K562 (cell line): ENCODE measurements around the gene JUNB. TPM values are rescaled to one million over a fixed set of nuclear protein-coding genes. Genes with fewer than 3 reads are reported as not detected.
A peak's percentile ranks its signal among the peaks of the same experiment; 100 is the strongest.

ENCODE experiments used
- CREB1 ChIP-seq, 2 experiments: sonication (generic) in 1 of 2; formaldehyde crosslinking in 1 of 2; IDR thresholded peaks; 2 replicates each; pipeline versions ENCODE4 v1.6.1 to v1.8.0; 2012 to 2022; ENCODE audit warnings: inconsistent platforms in 1 of 2, mild to moderate bottlenecking in 1 of 2, missing genetic modification reagents in 1 of 2, moderate library complexity in 1 of 2
- GABPB1 ChIP-seq: sonication (generic); formaldehyde crosslinking; IDR thresholded peaks from 2 replicates; pipeline ENCODE4 v1.8.0; 2022; ENCODE audit warnings: mild to moderate bottlenecking, missing genetic modification reagents
- HBP1 ChIP-seq: fragments of 450-650 bp; formaldehyde crosslinking; IDR thresholded peaks from 2 replicates; pipeline ENCODE4 v1.4.0; 2022; ENCODE audit warnings: missing genetic modification characterization
- HMBOX1 ChIP-seq: sonication (generic); IDR thresholded peaks from 2 replicates; pipeline ENCODE4 v1.6.1; 2016
- HOXB6 ChIP-seq: fragments of 250-450 bp; sonication (Bioruptor Pico); IDR thresholded peaks from 2 replicates; pipeline ENCODE4 v1.5.1; 2022; ENCODE audit warnings: mild to moderate bottlenecking, borderline replicate concordance
- TBP ChIP-seq: optimal IDR thresholded peaks from 2 replicates; pipeline ENCODE3; 2011; ENCODE audit warnings: low read depth, low read length, improper control_type of control experiment
- VEZF1 ChIP-seq: fragments of 200-800 bp; sonication (Bioruptor generic); IDR thresholded peaks from 2 replicates; pipeline ENCODE4 v1.6.1; 2017; ENCODE audit warnings: missing genetic modification characterization, missing compliant biosample characterization
- ZFPM2 ChIP-seq: fragments of 250-450 bp; sonication (Bioruptor Pico); IDR thresholded peaks from 2 replicates; pipeline ENCODE4 v1.5.1; 2022; ENCODE audit warnings: mild to moderate bottlenecking
- ZNF583 ChIP-seq: fragments of 250-450 bp; sonication (Bioruptor Pico); IDR thresholded peaks from 2 replicates; pipeline ENCODE4 v1.4.0; 2020
- ZNF584 ChIP-seq: fragments of 200-800 bp; sonication (Bioruptor generic); IDR thresholded peaks from 2 replicates; pipeline ENCODE4 v1.6.1; 2016; ENCODE audit warnings: low read depth, mild to moderate bottlenecking, missing genetic modification characterization, missing compliant biosample characterization
- ZNF644 ChIP-seq: fragments of 200-800 bp; sonication (Bioruptor generic); IDR thresholded peaks from 2 replicates; pipeline ENCODE4 v1.6.1; 2016; ENCODE audit warnings: low read depth, missing genetic modification characterization, missing compliant biosample characterization
- ZNF668 ChIP-seq: fragments of 250-450 bp; sonication (Bioruptor Pico); IDR thresholded peaks from 2 replicates; pipeline ENCODE4 v1.8.0; 2022; ENCODE audit warnings: mild to moderate bottlenecking, inconsistent platforms
- ZNF75A ChIP-seq: fragments of 450-650 bp; formaldehyde crosslinking; IDR thresholded peaks from 2 replicates; pipeline ENCODE4 v1.4.0; 2020; ENCODE audit warnings: mild to moderate bottlenecking
- ZNF764 ChIP-seq: fragments of 250-450 bp; sonication (Bioruptor Pico); IDR thresholded peaks from 2 replicates; pipeline ENCODE4 v1.4.0; 2020; ENCODE audit warnings: low read depth, mild to moderate bottlenecking, moderate library complexity
- polyA plus RNA-seq, 8 experiments: library from polyadenylated mRNA; depleted of rRNA in 4 of 8; stranded (reverse) in 5 of 8; unstranded in 3 of 8; fragments of >200 nt; fragmentation: Nextera tagmentation in 2 of 8; fragmentation: Illumina TruSeq in 1 of 8; extraction: Ambion mirVana in 2 of 8; extraction: Trizol in 1 of 8; gene quantifications; 2 replicates each; pipeline versions ENCODE4 v1.2.1 to v1.2.3, GENCODE V29; 2011 to 2014; ENCODE audit warnings: inconsistent platforms in 1 of 8, missing spikeins in 1 of 8
- total RNA-seq, 7 experiments: library from RNA; depleted of rRNA in 6 of 7; stranded (reverse); fragments of >200 nt in 6 of 7; fragmentation: Illumina TruSeq in 2 of 7; extraction: Trizol in 2 of 7; gene quantifications; 2 replicates each; pipeline versions ENCODE4 v1.2.1 to v1.2.3, GENCODE V29; 2011 to 2021; ENCODE audit warnings: low replicate concordance in 1 of 7
- TF ChIP-seq, protein P1 (sequence below), 2 experiments: IDR thresholded peaks; 2 replicates each; pipeline ENCODE4 v1.6.1; 2012; ENCODE audit warnings: improper control_type of control experiment in 2 of 2, low read depth in 2 of 2, low read length in 2 of 2, borderline replicate concordance in 1 of 2
- TF ChIP-seq, protein P2 (sequence below): sonication (generic); formaldehyde crosslinking; IDR thresholded peaks from 2 replicates; pipeline ENCODE4 v1.9.0; 2022; ENCODE audit warnings: mild to moderate bottlenecking, missing genetic modification reagents

JUNB gene
- total and polyA plus RNA-seq, 9 of the 15 experiments (the other 6 are each of a cell fraction or from before 2014, with no cell fraction given) = 0.23 to 88.1 (median 13.1) TPM

- TF ChIP-seq VEZF1 (peak; percentile 44; the same call in 1 of the 2 replicates), CREB1 (IDR thresholded peaks at IDR 0.05) (peak; percentile 59; the same call in 1 of the 2 replicates), CREB1 (CRISPR knock-in tag; IDR thresholded peaks at IDR 0.05) (no peak; the same call in none of the 2 replicates), ZNF583 (CRISPR knock-in tag) (peak; percentile 18; the same call in 1 of the 2 replicates), HBP1 (CRISPR knock-in tag) (no peak), ZFPM2 (CRISPR knock-in tag) (no peak), HOXB6 (no peak), GABPB1 (CRISPR knock-in tag) (peak; percentile 51), TBP (peak; percentile 39), HMBOX1 (no peak), ZNF75A (CRISPR knock-in tag) (no peak), ZNF668 (no peak), ZNF644 (peak; percentile 60), ZNF764 (CRISPR knock-in tag) (no peak), ZNF584 (CRISPR knock-in tag) (0 out of 2 replicates have a peak, but pooled peaks have one; percentile 70)
- TF ChIP-seq, protein P1, sequence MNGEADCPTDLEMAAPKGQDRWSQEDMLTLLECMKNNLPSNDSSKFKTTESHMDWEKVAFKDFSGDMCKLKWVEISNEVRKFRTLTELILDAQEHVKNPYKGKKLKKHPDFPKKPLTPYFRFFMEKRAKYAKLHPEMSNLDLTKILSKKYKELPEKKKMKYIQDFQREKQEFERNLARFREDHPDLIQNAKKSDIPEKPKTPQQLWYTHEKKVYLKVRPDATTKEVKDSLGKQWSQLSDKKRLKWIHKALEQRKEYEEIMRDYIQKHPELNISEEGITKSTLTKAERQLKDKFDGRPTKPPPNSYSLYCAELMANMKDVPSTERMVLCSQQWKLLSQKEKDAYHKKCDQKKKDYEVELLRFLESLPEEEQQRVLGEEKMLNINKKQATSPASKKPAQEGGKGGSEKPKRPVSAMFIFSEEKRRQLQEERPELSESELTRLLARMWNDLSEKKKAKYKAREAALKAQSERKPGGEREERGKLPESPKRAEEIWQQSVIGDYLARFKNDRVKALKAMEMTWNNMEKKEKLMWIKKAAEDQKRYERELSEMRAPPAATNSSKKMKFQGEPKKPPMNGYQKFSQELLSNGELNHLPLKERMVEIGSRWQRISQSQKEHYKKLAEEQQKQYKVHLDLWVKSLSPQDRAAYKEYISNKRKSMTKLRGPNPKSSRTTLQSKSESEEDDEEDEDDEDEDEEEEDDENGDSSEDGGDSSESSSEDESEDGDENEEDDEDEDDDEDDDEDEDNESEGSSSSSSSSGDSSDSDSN (IDR thresholded peaks at IDR 0.05; ENCODE audit: borderline replicate concordance in 1 of 2, low read depth in 2 of 2, low read length in 2 of 2) = 0 out of 4 replicates have a peak, but pooled peaks of 1 of the 2 experiments have one; percentile 23
- TF ChIP-seq, protein P2, sequence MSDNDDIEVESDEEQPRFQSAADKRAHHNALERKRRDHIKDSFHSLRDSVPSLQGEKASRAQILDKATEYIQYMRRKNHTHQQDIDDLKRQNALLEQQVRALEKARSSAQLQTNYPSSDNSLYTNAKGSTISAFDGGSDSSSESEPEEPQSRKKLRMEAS = no peak; the same call in none of the 2 replicates
Measured at GRCh38 chr19:12784394-12784870, 6.9 kb upstream of the JUNB start (continued).
